Gastrocnemius medialis (tissue), 4 donors: ENCODE data around the gene ZNF18.

Experiments
- CTCF ChIP-seq, 5 experiments: fragments of 450-650 bp in 3 of 5; fragments of 200-600 bp in 2 of 5; sonication (generic) in 2 of 5; IDR thresholded peaks in 4 of 5; conservative IDR thresholded peaks in 1 of 5; 1 replicate in 4 of 5; 2 replicates in 1 of 5; pipeline ENCODE4 v1.5.1; 2016 to 2019; ENCODE audit warnings: antibody characterized with exemption in 5 of 5, mild to moderate bottlenecking in 3 of 5, moderate library complexity in 3 of 5
- POLR2A ChIP-seq, 2 donors: fragments of 450-650 bp; IDR thresholded peaks; one replicate each; pipeline ENCODE4 v1.6.1; 2017; ENCODE audit warnings: antibody characterized with exemption in 2 of 2, mild to moderate bottlenecking in 2 of 2, moderate library complexity in 2 of 2

DNA sequence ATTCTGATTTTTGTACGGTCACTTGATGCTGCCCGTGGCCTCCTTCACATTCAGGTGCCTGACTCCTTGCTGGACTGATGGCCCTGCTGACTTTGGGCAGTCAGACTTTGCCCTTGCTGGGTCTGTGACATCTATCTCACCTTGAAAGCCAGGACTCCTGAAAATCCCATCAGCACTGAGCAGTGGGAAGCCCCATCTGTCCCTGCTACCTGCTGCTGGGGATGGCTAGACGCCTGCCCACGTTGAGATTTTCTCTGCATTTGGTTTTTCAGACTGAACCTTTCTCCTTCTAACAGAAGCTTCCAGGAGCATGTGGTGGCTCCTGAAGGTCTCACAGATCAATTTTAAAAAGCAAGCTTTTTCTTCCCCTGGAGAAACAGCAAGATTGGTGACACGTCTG is 10.2 kb upstream of the ZNF18 start:
- TF ChIP-seq CTCF (IDR thresholded peaks at IDR 0.05 in 4 of 5, conservative IDR thresholded peaks at IDR 0.05 in 1 of 5), result no peak
- TF ChIP-seq POLR2A (IDR thresholded peaks at IDR 0.05), result no peak
